ENCODE results near the gene DSCAML1. TPM values are rescaled to one million over a fixed set of nuclear protein-coding genes. Genes with fewer than 3 reads are reported as not detected.

The DSCAML1 gene
- total RNA-seq, 1 donor from 2014 or later, result 0.95 TPM

DNA sequence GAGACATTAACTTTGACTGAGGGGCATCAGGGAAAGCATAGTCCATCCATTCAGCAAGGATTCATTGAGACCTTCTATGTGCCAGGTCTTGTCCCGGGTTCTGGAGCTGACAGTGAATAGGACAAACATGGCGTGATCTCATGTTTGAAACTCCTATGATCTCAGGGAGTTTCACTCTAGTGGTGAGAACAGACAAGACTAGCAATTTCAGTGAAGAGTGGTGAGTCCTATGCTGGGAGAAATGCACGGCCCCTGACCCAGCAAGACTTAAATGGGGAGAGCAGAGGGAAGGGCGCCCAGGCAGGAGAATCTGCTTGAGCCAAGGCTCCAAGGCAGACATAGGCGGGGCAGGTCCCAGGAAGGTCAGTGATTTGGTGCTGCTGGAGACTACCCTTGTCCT, 313.6 kb downstream of the DSCAML1 start:
- Histone ChIP-seq H3K27me3 (ENCODE audit: low read depth) (no peaks in the 10 kb centered on the region), H3K4me3 (no peak overlapping the region), H3K4me1 (no peaks in the 10 kb centered on the region), H3K36me3 (no peaks in the 10 kb centered on the region), H3K27ac (no peak overlapping the region), H3K9me3 (no peaks in the 10 kb centered on the region)
- DNase-seq, result no peak
- intact Hi-C loops (cut with DNase I), result no loop called here
- no peak for ATAC-seq
- TF ChIP-seq, protein P1, sequence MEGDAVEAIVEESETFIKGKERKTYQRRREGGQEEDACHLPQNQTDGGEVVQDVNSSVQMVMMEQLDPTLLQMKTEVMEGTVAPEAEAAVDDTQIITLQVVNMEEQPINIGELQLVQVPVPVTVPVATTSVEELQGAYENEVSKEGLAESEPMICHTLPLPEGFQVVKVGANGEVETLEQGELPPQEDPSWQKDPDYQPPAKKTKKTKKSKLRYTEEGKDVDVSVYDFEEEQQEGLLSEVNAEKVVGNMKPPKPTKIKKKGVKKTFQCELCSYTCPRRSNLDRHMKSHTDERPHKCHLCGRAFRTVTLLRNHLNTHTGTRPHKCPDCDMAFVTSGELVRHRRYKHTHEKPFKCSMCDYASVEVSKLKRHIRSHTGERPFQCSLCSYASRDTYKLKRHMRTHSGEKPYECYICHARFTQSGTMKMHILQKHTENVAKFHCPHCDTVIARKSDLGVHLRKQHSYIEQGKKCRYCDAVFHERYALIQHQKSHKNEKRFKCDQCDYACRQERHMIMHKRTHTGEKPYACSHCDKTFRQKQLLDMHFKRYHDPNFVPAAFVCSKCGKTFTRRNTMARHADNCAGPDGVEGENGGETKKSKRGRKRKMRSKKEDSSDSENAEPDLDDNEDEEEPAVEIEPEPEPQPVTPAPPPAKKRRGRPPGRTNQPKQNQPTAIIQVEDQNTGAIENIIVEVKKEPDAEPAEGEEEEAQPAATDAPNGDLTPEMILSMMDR (IDR thresholded peaks at IDR 0.05), result no peak

DNA sequence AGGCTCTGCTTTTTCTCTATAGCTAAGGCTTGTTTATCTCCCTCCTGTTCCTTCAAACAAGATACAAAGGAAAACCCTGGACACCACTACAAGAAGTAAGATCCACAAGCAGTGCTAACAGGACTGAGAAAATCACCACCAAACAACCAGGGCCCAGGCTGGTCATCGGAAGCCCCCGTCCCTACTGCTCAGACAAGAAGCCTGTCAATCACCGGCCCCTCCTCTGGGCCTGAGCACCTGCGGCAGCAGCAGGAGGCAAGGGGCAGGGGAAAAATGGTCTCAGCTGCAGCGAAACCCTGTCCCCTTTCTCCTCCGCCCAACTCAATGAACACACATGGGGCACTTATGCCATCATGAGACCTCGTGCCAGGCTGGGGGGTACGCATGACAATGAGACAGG, 314.1 kb downstream of the DSCAML1 start:
- Histone ChIP-seq H3K9me3 (no peaks in the 10 kb centered on the region), H3K27ac (no peak overlapping the region), H3K27me3 (ENCODE audit: low read depth) (no peaks in the 10 kb centered on the region), H3K4me1 (no peaks in the 10 kb centered on the region), H3K36me3 (no peaks in the 10 kb centered on the region), H3K4me3 (no peak overlapping the region)
- intact Hi-C loops (cut with DNase I), result no loop called here
- DNase-seq (no peak), ATAC-seq (no peak)
- TF ChIP-seq, protein P1 (IDR thresholded peaks at IDR 0.05), result no peak

DNA sequence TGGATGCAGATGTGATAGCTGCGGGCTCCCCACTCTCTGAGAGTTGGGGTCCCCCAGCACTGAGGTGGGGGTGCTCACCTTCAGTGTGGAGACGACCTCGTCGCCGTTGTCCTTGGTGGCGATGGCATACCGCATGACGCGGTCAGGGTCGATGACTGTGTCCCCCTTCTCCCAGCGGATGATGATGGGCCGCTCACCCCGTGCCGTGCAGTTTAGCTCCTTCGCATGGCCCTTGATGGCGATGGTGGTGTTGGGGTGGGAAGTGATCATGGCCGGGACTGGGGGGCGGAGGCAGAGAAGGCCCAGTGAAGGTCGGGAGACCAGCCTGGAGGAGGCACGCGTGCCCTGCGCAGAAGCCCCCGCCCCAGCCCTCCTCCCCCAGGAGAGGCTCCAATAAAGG, 315.1 kb downstream of the DSCAML1 start:
- no peak for ATAC-seq
- TF ChIP-seq, protein P1 (IDR thresholded peaks at IDR 0.05), result no peak
- DNase-seq, result no peak
- no peak overlapping the region for H3K4me3 ChIP-seq
- intact Hi-C loops (cut with DNase I), result no loop called here
- no peaks in the 10 kb centered on the region for H3K36me3 ChIP-seq
- H3K4me1 ChIP-seq, result no peaks in the 10 kb centered on the region
- no peaks in the 10 kb centered on the region for H3K9me3 ChIP-seq
- no peaks in the 10 kb centered on the region for H3K27me3 ChIP-seq (ENCODE audit: low read depth)
- H3K27ac ChIP-seq, result no peak overlapping the region

DNA sequence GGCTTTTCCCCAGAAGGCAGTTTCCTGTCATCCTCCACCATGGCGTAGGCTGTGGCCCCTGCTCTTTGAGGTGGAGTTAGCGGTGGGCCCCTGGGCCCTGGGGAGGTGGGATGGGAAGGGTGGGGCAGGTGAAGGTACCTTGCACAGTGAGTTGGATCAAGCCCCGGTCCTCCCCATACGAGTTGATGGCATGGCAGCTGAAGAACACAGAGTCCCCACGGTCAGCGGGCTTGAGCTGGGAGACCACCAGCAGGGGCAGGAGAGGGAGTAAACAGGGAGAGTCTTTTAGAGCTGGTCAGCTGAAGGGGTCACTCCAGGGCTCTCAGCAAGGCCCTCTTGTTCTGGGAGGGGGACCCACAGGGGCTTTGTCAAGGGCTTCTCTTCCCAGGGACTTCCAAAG, 316.0 kb downstream of the DSCAML1 start:
- ATAC-seq (no peak), DNase-seq (no peak)
- no peak overlapping the region for H3K4me3 ChIP-seq
- H3K27ac ChIP-seq, result no peak overlapping the region
- TF ChIP-seq, protein P1 (IDR thresholded peaks at IDR 0.05), result no peak
- intact Hi-C loops (cut with DNase I), result no loop called here
- no peaks in the 10 kb centered on the region for H3K36me3 ChIP-seq
- no peaks in the 10 kb centered on the region for H3K4me1 ChIP-seq
- H3K9me3 ChIP-seq, result no peaks in the 10 kb centered on the region
- H3K27me3 ChIP-seq (ENCODE audit: low read depth), result no peaks in the 10 kb centered on the region

DNA sequence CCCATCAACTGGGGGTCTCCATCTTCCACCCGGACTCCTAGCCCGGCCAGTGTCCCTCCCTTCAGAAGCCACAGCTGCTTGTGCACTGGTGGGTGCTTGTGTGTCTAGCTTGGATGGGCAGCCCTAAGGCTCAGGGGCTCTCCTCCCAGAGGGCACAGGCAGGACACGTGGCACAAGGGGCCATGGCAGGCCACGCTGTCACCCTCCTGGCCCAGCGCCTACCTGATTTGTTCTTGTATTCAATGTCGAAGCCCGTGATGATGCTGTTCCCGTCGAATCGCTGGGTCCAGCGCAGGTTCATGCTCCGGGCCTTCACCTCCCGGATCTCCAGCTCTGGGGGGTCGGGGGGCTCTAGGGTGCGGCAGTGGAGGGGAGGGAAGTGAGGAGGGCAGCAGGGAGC, 316.8 kb downstream of the DSCAML1 start:
- Histone ChIP-seq H3K27me3 (ENCODE audit: low read depth) (no peaks in the 10 kb centered on the region), H3K36me3 (no peaks in the 10 kb centered on the region), H3K27ac (no peak overlapping the region), H3K4me3 (no peak overlapping the region), H3K4me1 (no peaks in the 10 kb centered on the region), H3K9me3 (no peaks in the 10 kb centered on the region)
- no peak for ATAC-seq
- DNase-seq, result no peak
- TF ChIP-seq, protein P1 (IDR thresholded peaks at IDR 0.05), result no peak
- intact Hi-C loops (cut with DNase I), result no loop called here

DNA sequence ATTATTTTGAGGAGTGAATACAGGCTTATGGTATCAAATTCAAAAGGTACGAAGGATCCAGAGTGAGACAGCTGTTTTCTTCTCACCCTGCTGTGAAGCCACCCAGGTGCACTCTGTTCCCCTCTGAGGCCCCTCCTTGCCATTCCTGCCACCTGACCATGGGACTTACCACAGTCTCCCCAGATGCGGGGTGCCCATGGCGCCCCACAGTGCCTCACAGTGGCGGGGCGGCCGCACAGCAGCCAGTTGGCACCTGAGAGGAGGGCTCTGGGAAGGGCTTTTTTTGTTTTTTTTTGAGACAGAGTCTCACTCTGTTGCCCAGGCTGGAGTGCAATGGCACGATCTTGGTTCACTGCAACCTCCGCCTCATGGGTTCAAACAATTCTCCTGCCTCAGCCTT, 317.6 kb downstream of the DSCAML1 start:
- Histone ChIP-seq H3K4me3 (no peak overlapping the region), H3K9me3 (no peaks in the 10 kb centered on the region), H3K27me3 (ENCODE audit: low read depth) (no peaks in the 10 kb centered on the region), H3K27ac (no peak overlapping the region), H3K4me1 (no peaks in the 10 kb centered on the region), H3K36me3 (no peaks in the 10 kb centered on the region)
- TF ChIP-seq, protein P1 (IDR thresholded peaks at IDR 0.05), result no peak
- intact Hi-C loops (cut with DNase I), result no loop called here
- DNase-seq (no peak), ATAC-seq (no peak)

All from lower lobe of right lung (tissue), 2 donors.